ENCODE measurements around the gene PCDHB6.
"Not testable (repeated sequence)": the region's sequence is repeated elsewhere in the genome, so short reads cannot be mapped to it uniquely, and the experiment has no call there.

The PCDHB6 gene

DNA sequence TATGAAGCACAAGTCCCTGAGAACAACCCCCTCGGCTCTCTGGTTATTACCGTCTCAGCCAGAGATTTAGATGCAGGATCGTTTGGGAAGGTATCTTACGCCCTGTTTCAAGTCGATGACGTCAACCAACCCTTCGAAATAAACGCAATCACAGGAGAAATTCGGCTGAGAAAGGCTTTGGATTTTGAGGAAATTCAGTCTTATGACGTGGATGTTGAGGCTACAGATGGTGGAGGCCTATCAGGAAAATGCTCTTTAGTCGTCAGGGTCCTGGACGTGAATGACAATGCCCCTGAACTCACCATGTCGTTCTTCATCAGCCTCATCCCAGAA lies 1.1 kb downstream of the PCDHB6 start:
- TF ChIP-seq, protein P1, sequence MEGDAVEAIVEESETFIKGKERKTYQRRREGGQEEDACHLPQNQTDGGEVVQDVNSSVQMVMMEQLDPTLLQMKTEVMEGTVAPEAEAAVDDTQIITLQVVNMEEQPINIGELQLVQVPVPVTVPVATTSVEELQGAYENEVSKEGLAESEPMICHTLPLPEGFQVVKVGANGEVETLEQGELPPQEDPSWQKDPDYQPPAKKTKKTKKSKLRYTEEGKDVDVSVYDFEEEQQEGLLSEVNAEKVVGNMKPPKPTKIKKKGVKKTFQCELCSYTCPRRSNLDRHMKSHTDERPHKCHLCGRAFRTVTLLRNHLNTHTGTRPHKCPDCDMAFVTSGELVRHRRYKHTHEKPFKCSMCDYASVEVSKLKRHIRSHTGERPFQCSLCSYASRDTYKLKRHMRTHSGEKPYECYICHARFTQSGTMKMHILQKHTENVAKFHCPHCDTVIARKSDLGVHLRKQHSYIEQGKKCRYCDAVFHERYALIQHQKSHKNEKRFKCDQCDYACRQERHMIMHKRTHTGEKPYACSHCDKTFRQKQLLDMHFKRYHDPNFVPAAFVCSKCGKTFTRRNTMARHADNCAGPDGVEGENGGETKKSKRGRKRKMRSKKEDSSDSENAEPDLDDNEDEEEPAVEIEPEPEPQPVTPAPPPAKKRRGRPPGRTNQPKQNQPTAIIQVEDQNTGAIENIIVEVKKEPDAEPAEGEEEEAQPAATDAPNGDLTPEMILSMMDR (IDR thresholded peaks at IDR 0.05; ENCODE audit: low read depth, low read length, missing control alignments): no peak
- DNase-seq (ENCODE audit: extremely low read depth, low read depth): no peak
- no peak overlapping the region for H3K4me3 ChIP-seq (replicated peaks; ENCODE audit: low read depth, low read length)

DNA sequence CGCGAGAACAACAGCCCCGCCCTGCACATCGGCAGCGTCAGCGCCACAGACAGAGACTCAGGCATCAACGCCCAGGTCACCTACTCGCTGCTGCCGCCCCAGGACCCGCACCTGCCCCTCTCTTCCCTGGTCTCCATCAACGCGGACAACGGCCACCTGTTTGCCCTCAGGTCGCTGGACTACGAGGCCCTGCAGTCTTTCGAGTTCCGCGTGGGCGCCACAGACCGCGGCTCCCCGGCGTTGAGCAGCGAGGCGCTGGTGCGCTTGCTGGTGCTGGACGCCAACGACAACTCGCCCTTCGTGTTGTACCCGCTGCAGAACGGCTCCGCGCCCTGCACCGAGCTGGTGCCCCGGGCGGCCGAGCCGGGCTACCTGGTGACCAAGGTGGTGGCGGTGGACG lies 1.8 kb downstream of the PCDHB6 start:
- not testable (repeated sequence) for DNase-seq (ENCODE audit: extremely low read depth, low read depth); H3K4me3 ChIP-seq (replicated peaks; ENCODE audit: low read depth, low read length)

DNA sequence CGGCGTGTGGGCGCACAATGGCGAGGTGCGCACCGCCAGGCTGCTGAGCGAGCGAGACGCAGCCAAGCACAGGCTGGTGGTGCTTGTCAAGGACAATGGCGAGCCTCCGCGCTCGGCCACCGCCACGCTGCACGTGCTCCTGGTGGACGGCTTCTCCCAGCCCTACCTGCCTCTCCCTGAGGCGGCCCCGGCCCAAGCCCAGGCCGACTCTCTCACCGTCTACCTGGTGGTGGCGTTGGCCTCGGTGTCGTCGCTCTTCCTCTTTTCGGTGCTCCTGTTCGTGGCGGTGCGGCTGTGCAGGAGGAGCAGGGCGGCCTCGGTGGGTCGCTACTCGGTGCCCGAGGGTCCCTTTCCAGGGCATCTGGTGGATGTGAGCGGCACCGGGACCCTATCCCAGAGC lies 2.2 kb downstream of the PCDHB6 start:
- H3K4me3 ChIP-seq (replicated peaks; ENCODE audit: low read depth, low read length); DNase-seq (ENCODE audit: extremely low read depth, low read depth): not testable (repeated sequence)

DNA sequence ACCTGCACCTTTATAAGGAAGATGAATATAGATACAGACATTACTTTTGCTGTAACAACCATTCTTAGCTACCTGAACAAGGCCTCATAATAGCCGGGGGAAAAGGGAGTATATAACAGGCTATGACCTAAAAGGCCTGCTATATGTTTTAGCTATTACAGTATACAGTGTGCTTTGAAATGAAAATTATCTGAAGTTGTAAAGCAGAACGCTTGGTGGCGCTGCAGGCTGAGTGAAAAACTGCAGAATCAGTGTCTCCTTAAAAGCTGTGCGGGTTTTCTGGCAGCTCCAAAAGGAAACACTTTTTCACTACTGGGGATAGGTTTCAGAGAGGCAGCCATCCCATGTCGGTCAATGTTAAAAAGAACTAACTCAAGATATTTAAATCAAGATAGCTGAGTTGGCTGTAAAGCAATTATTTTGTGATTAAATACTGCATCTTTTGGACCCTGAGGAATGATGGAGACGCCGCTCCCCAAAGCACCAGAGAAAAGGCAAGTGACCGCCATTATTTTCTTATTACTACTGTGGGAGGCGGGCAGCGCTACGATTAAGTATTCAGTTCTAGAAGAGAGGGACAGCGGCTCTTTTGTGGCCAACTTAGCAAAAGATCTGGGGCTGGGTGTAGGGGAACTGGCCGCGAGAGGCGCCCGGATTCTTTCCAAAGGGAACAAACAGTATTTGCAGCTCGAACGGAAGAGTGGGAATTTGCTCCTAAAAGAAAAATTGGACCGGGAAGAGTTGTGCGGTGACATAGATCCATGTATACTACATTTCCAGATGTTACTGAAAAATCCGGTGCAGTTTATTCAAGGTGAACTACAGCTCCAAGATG lies 5.9 kb downstream of the PCDHB6 start:
- TF ChIP-seq, protein P1 (IDR thresholded peaks at IDR 0.05; ENCODE audit: low read depth, low read length, missing control alignments): no peak
- DNase-seq (ENCODE audit: extremely low read depth, low read depth): no peak
- H3K4me3 ChIP-seq (replicated peaks; ENCODE audit: low read depth, low read length): no peak overlapping the region

DNA sequence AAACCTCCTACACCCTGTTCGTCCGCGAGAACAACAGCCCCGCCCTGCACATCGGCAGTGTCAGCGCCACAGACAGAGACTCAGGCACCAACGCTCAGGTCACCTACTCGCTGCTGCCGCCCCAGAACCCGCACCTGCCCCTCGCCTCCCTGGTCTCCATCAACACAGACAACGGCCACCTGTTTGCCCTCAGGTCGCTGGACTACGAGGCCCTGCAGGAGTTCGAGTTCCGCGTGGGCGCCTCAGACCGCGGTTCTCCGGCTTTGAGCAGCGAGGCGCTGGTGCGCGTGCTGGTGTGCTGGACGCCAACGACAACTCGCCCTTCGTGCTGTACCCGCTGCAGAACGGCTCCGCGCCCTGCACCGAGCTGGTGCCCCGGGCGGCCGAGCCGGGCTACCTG lies 7.5 kb downstream of the PCDHB6 start:
- H3K4me3 ChIP-seq (replicated peaks; ENCODE audit: low read depth, low read length); DNase-seq (ENCODE audit: extremely low read depth, low read depth): not testable (repeated sequence)

DNA sequence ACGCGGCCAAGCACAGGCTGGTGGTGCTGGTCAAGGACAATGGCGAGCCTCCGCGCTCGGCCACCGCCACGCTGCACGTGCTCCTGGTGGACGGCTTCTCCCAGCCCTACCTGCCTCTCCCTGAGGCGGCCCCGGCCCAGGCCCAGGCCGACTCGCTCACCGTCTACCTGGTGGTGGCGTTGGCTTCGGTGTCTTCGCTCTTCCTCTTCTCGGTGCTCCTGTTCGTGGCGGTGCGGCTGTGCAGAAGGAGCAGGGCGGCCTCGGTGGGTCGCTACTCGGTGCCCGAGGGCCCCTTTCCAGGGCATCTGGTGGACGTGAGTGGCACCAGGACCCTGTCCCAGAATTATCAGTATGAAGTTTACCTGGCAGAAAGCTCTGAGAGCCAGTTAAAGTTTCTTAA lies 8.0 kb downstream of the PCDHB6 start:
- not testable (repeated sequence) for H3K4me3 ChIP-seq (replicated peaks; ENCODE audit: low read depth, low read length); DNase-seq (ENCODE audit: extremely low read depth, low read depth)

DNA sequence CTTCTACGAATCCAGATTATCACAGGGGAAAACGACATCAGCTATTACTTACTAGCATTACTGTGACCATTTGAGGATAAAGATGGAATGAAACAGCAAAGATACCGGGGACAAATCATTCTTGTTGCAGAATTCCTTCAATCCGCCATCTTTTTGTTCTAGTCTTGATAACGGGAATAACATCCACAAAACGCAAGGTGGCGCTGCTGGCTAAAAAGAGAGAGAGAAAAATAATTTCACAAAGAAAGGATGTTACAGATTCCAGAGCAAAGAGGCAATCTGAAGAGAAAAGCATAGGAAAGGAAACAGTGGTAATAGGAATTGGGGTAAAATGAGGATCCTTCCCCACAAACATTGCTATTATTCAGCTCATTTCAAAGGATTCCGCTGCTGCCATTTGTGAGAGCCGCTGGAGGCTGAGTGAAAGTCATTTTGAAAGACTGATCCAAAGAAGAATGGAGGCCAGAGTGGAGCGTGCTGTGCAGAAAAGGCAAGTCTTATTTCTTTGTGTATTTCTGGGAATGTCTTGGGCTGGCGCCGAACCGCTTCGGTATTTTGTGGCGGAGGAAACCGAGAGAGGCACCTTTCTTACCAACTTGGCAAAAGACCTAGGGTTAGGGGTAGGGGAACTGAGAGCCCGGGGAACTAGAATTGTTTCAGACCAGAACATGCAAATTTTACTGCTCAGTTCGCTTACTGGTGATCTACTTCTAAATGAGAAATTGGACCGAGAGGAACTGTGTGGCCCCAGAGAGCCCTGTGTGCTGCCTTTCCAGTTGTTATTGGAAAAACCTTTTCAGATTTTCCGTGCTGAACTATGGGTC lies 22.7 kb downstream of the PCDHB6 start, which contains the start of gene PCDHB7:
Gene PCDHB7 (plus strand): TSS at position 264 of the 824 bp plus-strand sequence. CDS start 192 bp downstream, at position 456.
- H3K4me3 ChIP-seq (replicated peaks; ENCODE audit: low read depth, low read length): no peak within 1 kb of the TSS
- no peak for DNase-seq (ENCODE audit: extremely low read depth, low read depth)
- TF ChIP-seq, protein P1 (IDR thresholded peaks at IDR 0.05; ENCODE audit: low read depth, low read length, missing control alignments): peak; percentile 51

DNA sequence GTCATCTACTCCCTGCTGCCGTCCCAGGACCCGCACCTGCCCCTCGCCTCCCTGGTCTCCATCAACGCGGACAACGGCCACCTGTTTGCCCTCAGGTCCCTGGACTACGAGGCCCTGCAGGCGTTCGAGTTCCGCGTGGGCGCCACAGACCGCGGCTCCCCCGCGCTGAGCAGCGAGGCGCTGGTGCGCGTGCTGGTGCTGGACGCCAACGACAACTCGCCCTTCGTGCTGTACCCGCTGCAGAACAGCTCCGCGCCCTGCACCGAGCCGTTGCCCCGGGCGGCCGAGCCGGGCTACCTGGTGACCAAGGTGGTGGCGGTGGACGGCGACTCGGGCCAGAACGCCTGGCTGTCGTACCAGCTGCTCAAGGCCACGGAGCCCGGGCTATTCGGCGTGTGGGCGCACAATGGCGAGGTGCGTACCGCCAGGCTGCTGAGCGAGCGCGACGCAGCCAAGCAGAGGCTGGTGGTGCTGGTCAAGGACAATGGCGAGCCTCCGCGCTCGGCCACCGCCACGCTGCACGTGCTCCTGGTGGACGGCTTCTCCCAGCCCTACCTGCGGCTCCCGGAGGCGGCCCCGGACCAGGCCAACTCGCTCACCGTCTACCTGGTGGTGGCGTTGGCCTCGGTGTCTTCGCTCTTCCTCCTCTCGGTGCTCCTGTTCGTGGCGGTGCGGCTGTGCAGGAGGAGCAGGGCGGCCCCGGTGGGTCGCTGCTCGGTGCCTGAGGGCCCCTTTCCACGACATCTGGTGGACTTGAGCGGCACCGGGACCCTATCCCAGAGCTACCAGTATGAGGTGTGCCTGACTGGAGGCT lies 24.6 kb downstream of the PCDHB6 start:
- DNase-seq (ENCODE audit: extremely low read depth, low read depth): not testable (repeated sequence)

DNA sequence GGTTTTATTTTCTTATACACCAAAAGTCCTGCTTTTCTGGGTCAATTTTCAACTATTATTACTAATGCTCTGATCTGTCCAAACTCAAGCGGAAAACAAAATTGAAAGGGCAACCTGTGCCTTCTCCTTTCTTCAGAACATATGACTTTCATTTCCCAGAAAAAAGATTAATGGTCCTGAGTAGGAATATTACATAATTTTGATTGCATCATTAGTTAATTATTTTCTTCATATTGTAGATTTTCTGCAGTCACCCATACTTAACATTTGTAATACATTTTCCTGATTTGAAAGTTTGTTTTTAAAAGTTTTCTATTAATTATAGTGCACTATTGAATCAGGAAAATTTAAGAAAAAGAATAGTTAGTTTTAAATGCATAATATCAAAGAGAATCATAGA lies 26.1 kb downstream of the PCDHB6 start:
- TF ChIP-seq, protein P1 (IDR thresholded peaks at IDR 0.05; ENCODE audit: low read depth, low read length, missing control alignments): no peak
- H3K4me3 ChIP-seq (replicated peaks; ENCODE audit: low read depth, low read length): no peak overlapping the region
- DNase-seq (ENCODE audit: extremely low read depth, low read depth): no peak

More for the DNA sequence above, 24.6 kb downstream of the PCDHB6 start:
- not testable (repeated sequence) for H3K4me3 ChIP-seq (replicated peaks; ENCODE audit: low read depth, low read length)

DNA sequence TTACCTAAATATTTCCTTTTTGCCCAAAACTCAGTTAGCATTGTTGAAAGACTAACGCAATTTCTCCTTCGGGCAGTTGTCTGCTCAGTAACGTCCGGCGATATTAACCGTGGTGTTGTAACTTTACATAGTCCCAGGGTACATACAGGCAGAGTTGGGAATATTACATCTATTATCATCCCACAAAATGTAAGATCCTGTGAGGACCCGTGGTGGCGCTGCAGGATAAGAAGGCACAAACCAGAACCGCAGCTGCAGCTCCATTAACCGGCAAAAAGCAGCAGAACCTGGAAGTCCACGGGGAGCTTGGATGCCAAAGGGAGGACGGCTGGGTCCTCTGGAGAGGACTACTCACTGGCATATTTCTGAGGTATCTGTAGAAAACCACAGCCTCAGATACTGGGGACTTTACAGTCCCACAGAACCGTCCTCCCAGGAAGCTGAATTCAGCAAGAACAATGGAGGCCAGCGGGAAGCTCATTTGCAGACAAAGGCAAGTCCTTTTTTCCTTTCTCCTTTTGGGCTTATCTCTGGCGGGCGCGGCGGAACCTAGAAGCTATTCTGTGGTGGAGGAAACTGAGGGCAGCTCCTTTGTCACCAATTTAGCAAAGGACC lies 27.8 kb downstream of the PCDHB6 start, which contains the start of gene PCDHB8:
Gene PCDHB8 (plus strand): TSS at position 214 of the 615 bp plus-strand sequence. CDS start 245 bp downstream, at position 459.
- H3K4me3 ChIP-seq (replicated peaks; ENCODE audit: low read depth, low read length); DNase-seq (ENCODE audit: extremely low read depth, low read depth): not testable (repeated sequence)

DNA sequence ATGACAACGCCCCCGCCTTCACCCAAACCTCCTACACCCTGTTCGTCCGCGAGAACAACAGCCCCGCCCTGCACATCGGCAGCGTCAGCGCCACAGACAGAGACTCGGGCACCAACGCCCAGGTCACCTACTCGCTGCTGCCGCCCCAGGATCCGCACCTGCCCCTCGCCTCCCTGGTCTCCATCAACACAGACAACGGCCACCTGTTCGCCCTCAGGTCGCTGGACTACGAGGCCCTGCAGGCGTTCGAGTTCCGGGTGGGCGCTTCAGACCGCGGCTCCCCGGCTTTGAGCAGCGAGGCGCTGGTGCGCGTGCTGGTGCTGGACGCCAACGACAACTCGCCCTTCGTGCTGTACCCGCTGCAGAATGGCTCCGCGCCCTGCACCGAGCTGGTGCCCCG lies 29.5 kb downstream of the PCDHB6 start:
- not testable (repeated sequence) for H3K4me3 ChIP-seq (replicated peaks; ENCODE audit: low read depth, low read length); DNase-seq (ENCODE audit: extremely low read depth, low read depth)

DNA sequence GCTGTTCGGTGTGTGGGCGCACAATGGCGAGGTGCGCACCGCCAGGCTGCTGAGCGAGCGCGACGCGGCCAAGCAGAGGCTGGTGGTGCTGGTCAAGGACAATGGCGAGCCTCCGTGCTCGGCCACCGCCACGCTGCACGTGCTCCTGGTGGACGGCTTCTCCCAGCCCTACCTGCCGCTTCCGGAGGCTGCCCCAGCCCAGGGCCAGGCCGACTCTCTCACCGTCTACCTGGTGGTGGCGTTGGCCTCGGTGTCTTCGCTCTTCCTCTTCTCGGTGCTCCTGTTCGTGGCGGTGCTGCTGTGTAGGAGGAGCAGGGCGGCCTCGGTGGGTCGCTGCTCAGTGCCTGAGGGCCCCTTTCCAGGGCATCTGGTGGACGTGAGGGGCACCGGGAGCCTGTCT lies 30.0 kb downstream of the PCDHB6 start:
- not testable (repeated sequence) for DNase-seq (ENCODE audit: extremely low read depth, low read depth); H3K4me3 ChIP-seq (replicated peaks; ENCODE audit: low read depth, low read length)

All from HFF-Myc (cell line).